ENCODE data around the gene MTUS2. TPM values are rescaled to one million over a fixed set of nuclear protein-coding genes. Genes with fewer than 3 reads are reported as not detected.

Gene MTUS2
- total and polyA plus RNA-seq, 2 experiments from 2014 or later: 0.27 to 0.38 TPM

GRCh38 chr13:29541400-29541799 is 721.3 kb downstream of the MTUS2 start:
- H3K27me3 Mint-ChIP-seq (ENCODE audit: insufficient read depth, low read depth, poor library complexity): peaks cover 7% of the 10 kb centered on the region
- H2AFZ ChIP-seq: no peak overlapping the region
- ATAC-seq (no peak), DNase-seq (ENCODE audit: low spot score) (no peak)
- peak overlapping the region; percentile 65; the same call in 1 of the 2 replicates for H3K27ac ChIP-seq (ENCODE audit: low read depth)
- H3K9me3 Mint-ChIP-seq: no peaks in the 10 kb centered on the region
- no peak overlapping the region for H3K4me2 ChIP-seq
- H3K4me3 ChIP-seq: no peak overlapping the region
- H3K4me1 Mint-ChIP-seq: peaks cover 73% of the 10 kb centered on the region
- H3K79me2 ChIP-seq (replicated peaks; ENCODE audit: insufficient read depth): peaks cover 100% of the 10 kb centered on the region
- H3K4me1 ChIP-seq (ENCODE audit: insufficient read depth): peaks cover 29% of the 10 kb centered on the region
- 0 out of 2 replicates have a peak overlapping the region, but pooled peaks have one; percentile 70 for H3K27ac Mint-ChIP-seq
- H3K27me3 ChIP-seq (ENCODE audit: insufficient read depth): no peaks in the 10 kb centered on the region
- H3F3A ChIP-seq (replicated peaks; ENCODE audit: low read depth): no peaks in the 10 kb centered on the region
- peaks cover 67% of the 10 kb centered on the region for H4K20me1 ChIP-seq (replicated peaks; ENCODE audit: insufficient read depth)
- no peak overlapping the region for H3K4me3 Mint-ChIP-seq
- no peaks in the 10 kb centered on the region for H3K9me2 ChIP-seq (ENCODE audit: insufficient read depth)
- TF ChIP-seq ZNF331 (CRISPR knock-in tag; IDR thresholded peaks at IDR 0.05; ENCODE audit: low read depth) (no peak), ETS1 (IDR thresholded peaks at IDR 0.05) (no peak), CREB1 (CRISPR knock-in tag; IDR thresholded peaks at IDR 0.05; ENCODE audit: low read depth) (no peak), POLR2AphosphoS5 (IDR thresholded peaks at IDR 0.05; ENCODE audit: low read depth) (no peak), REST (IDR thresholded peaks at IDR 0.05; ENCODE audit: unreplicated experiment) (no peak), EZH2phosphoT487 (IDR thresholded peaks at IDR 0.05; ENCODE audit: unreplicated experiment) (no peak), EZH2 (IDR thresholded peaks at IDR 0.05; ENCODE audit: low read depth, unreplicated experiment) (no peak), JUNB (IDR thresholded peaks at IDR 0.05; ENCODE audit: unreplicated experiment) (no peak), STAT1 (IDR thresholded peaks at IDR 0.05; ENCODE audit: unreplicated experiment) (no peak), ZNF114 (CRISPR knock-in tag; IDR thresholded peaks at IDR 0.05) (no peak), CTCF (conservative IDR thresholded peaks at IDR 0.05; ENCODE audit: low read depth in 2 of 2) (no peak), NANOG (IDR thresholded peaks at IDR 0.05; ENCODE audit: borderline replicate concordance) (no peak), ZNF462 (CRISPR knock-in tag; IDR thresholded peaks at IDR 0.05) (no peak)
- H3K36me3 ChIP-seq (ENCODE audit: insufficient read depth): 0 out of 2 replicates have a peak, but pooled peaks cover 4% of the 10 kb centered on the region
- peaks cover 46% of the 10 kb centered on the region for H3K36me3 Mint-ChIP-seq (ENCODE audit: low read depth)
